ENCODE results near the gene CHAD. TPM values are rescaled to one million over a fixed set of nuclear protein-coding genes. Genes with fewer than 3 reads are reported as not detected.

The CHAD gene
- total RNA-seq, 2 experiments from 2014 or later: not detected

DNA sequence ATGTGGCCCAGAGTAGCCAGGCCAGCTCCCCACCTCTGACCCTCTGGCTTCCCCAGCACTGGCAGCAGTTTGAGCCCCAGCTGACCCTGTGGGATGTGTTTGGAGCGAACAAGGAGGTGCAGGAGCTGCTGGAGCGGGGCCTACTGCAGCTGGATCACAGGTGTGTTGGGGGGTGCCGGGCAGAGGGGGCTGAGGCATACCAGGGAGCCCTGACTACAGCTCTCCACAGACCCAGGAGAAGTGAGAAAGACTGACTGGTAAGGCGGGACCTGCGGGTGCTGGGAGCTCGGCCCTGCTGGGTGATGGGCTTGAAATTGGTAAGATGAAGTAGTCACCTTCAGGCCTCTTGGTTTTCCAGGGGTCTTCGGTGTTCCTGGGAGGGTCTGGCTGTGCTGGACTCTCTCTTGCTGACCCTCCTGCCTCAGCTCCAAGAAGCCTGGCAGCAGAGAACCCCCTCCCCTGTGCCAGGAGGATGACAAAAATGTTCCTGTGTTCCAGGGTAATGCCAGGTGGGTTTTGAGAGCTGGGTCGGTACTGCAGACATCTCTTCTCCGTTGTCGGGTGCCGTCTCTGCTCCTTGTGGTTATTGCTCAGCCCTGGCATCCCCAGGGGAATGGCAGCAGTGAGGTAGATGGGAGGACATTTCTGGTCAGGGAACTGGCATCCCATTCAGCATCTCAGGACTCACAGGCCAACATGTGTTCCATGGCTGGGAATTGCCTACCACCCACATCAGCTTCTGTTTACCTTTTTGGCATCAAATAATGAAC lies 15.9 kb upstream of the CHAD start:
- intact Hi-C loops (cut with micrococcal nuclease; ENCODE audit: unreplicated experiment): loop anchor here (10.0 kb wide), 1 partner anchor 220 kb away; the partner anchor contains the start of gene ANKRD40
- no peak for DNase-seq (ENCODE audit: low spot score)
- CTCF ChIA-PET (ENCODE audit: unreplicated experiment): interaction anchor here (0.6 to 0.8 kb wide), 2 partner anchors 14 to 37 kb away, joined by 3 to 15 read pairs; no protein-coding TSS in a partner anchor

DNA sequence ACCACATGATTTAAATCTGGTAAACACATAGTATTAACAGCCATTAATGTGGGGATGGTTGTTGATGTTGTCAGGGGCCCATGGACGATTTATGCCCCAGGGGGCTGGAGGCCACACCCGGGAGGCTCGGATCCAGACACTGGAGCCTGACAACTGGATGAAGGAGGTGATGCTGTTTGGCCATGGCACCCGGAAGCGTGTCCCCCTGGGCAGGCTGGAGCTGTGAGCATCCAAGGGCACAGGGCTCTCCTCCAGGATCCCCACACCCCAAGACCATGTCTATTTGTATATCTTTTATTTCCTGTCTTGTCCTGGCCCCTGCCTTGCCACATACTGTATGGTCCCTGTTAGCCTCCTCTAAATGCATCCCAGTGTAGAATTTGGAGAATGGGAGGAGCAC lies 14.6 kb upstream of the CHAD start:
- Histone ChIP-seq H3K79me2 (ENCODE audit: insufficient read depth, low read depth, low read length) (peaks cover 3% of the 10 kb centered on the region; the same call in 1 of the 2 replicates), H3K27ac (ENCODE audit: low read depth, low read length, poor library complexity, severe bottlenecking) (no peak overlapping the region), H3K4me2 (ENCODE audit: low read length) (no peak overlapping the region), H3K4me1 (ENCODE audit: insufficient read depth, low read length, poor library complexity, severe bottlenecking) (peaks cover 12% of the 10 kb centered on the region), H4K20me1 (ENCODE audit: insufficient read depth, low read length) (no peaks in the 10 kb centered on the region), H3K9me2 (ENCODE audit: insufficient read depth, low read length) (no peaks in the 10 kb centered on the region), H3K4me3 (ENCODE audit: low read depth, low read length, poor library complexity, severe bottlenecking) (no peak overlapping the region), H2AFZ (ENCODE audit: low read length) (no peak overlapping the region), H3K9me3 (ENCODE audit: low read length) (no peaks in the 10 kb centered on the region), H3K36me3 (ENCODE audit: insufficient read depth, low read length) (peaks cover 41% of the 10 kb centered on the region)
- TF ChIP-seq EZH2phosphoT487 (IDR thresholded peaks at IDR 0.05; ENCODE audit: borderline replicate concordance, low read depth, low read length): no peak
- TF ChIP-seq, protein P1, sequence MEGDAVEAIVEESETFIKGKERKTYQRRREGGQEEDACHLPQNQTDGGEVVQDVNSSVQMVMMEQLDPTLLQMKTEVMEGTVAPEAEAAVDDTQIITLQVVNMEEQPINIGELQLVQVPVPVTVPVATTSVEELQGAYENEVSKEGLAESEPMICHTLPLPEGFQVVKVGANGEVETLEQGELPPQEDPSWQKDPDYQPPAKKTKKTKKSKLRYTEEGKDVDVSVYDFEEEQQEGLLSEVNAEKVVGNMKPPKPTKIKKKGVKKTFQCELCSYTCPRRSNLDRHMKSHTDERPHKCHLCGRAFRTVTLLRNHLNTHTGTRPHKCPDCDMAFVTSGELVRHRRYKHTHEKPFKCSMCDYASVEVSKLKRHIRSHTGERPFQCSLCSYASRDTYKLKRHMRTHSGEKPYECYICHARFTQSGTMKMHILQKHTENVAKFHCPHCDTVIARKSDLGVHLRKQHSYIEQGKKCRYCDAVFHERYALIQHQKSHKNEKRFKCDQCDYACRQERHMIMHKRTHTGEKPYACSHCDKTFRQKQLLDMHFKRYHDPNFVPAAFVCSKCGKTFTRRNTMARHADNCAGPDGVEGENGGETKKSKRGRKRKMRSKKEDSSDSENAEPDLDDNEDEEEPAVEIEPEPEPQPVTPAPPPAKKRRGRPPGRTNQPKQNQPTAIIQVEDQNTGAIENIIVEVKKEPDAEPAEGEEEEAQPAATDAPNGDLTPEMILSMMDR (conservative IDR thresholded peaks at IDR 0.05; ENCODE audit: low read length): no peak
- ChIA-PET POLR2A (interaction anchor here (0.6 kb wide), 1 partner anchor 208 kb away, joined by 3 read pairs; no protein-coding TSS in a partner anchor), CTCF (ENCODE audit: unreplicated experiment) (no interaction called here)
- DNase-seq (ENCODE audit: low spot score): no peak
- BruUV-seq (replicated peaks): no TSS peak
- intact Hi-C loops (cut with micrococcal nuclease; ENCODE audit: unreplicated experiment): loop anchor here (2.0 to 10.0 kb wide), 3 partner anchors 14 to 222 kb away; partner anchors contain the start of gene ANKRD40

More for the DNA sequence above, 15.9 kb upstream of the CHAD start:
- Histone ChIP-seq H4K20me1 (ENCODE audit: insufficient read depth, low read length) (no peaks in the 10 kb centered on the region), H3K36me3 (ENCODE audit: insufficient read depth, low read length) (peaks cover 41% of the 10 kb centered on the region), H3K9me2 (ENCODE audit: insufficient read depth, low read length) (no peaks in the 10 kb centered on the region), H2AFZ (ENCODE audit: low read length) (no peak overlapping the region), H3K27ac (ENCODE audit: low read depth, low read length, poor library complexity, severe bottlenecking) (no peak overlapping the region), H3K4me2 (ENCODE audit: low read length) (no peak overlapping the region), H3K4me3 (ENCODE audit: low read depth, low read length, poor library complexity, severe bottlenecking) (no peak overlapping the region), H3K4me1 (ENCODE audit: insufficient read depth, low read length, poor library complexity, severe bottlenecking) (peaks cover 8% of the 10 kb centered on the region), H3K9me3 (ENCODE audit: low read length) (no peaks in the 10 kb centered on the region), H3K79me2 (ENCODE audit: insufficient read depth, low read depth, low read length) (no peaks in the 10 kb centered on the region)
- no peak for TF ChIP-seq EZH2phosphoT487 (IDR thresholded peaks at IDR 0.05; ENCODE audit: borderline replicate concordance, low read depth, low read length)
- TF ChIP-seq, protein P1 (conservative IDR thresholded peaks at IDR 0.05; ENCODE audit: low read length): no peak
- BruUV-seq (replicated peaks): no TSS peak
- POLR2A ChIA-PET: interaction anchor here (0.7 kb wide), 2 partner anchors 8 to 87 kb away, joined by 3 read pairs; no protein-coding TSS in a partner anchor
